GM18861 (cell line): ENCODE data around the gene NR0B2.
"Not testable (repeated sequence)": the region's sequence is repeated elsewhere in the genome, so short reads cannot be mapped to it uniquely, and the experiment has no call there.

Experiments
- ATAC-seq: cut with Tn5 transposase; IDR thresholded peaks from one replicate; pipeline ENCODE4 v1.9.1; 2021; ENCODE audit not compliant: unreplicated experiment

The NR0B2 gene, protein sequence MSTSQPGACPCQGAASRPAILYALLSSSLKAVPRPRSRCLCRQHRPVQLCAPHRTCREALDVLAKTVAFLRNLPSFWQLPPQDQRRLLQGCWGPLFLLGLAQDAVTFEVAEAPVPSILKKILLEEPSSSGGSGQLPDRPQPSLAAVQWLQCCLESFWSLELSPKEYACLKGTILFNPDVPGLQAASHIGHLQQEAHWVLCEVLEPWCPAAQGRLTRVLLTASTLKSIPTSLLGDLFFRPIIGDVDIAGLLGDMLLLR

GRCh38 chr1:26913754-26914619 lies at the start of gene NR0B2:
TSS of gene NR0B2 (minus strand) at chr1:26913975. CDS start at chr1:26913940, 35 bp downstream.
- no peak for ATAC-seq

- no peak for ATAC-seq
Measured at GRCh38 chr1:26961826-26962225, 48.1 kb upstream of the NR0B2 start.

DNA sequence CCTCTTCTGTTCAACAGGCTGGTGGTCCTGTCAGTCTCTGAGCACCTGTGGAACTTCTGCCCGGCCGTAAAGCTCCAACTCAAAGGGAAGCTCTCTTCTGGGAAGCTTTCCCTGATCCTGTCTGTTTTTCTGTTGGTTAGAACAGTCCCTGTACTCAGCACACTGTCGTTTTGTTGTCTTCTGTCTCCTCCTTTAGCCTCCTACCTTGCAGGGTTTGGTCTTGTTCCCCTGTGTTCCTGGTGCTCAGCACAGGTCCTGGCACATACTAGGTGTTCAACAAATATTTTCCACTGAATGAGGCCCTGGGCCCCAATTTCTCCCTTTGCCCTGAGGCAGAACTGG lies 46.8 kb upstream of the NR0B2 start:
- no peak for ATAC-seq

DNA sequence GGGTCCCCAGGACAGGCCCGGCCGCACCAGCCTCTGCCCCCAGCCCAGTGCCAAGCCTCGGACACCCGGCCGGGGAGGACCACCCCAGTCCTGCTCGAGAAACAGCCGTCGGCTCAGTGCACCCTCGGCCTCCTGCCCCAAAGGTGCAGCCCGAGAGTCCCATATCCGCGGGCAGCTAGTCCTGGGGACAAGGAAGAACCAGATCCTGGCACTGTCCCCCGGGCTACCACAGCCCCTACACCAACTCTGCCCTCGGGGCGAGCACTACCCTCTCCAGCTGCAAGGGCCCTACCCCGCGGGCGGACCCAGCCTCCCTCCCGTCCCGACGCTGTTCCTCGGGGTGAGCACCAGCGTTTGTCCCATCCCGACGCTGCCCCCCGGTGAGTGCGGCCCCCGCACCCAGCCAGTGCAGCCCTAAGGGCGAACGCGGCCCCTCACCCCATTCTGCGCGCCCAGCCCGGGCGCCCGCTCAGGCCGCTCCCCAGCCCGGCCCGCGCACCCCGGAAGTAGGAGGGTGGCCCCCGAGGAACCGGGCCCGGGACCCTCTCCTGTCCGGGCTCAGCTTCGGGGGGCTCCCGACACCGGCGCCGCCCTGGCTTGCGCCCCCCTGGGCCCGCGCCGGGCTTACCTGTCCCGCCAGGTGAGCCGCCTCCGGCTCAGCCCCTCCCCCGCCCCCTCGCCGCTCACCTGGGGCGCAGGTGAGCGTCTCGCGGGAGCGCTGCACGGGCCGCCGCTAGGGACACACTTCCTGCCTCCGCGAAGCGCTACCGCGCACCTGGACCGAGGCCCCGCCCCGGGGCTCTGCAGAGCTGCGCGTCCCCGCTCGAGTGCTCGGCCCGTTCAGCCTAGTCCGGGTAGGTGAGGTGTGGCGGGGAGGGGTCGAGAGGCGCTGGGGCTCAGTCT lies 46.2 kb upstream of the NR0B2 start, which contains the start of gene KDF1:
KDF1 (minus strand) TSS at position 747 of the 903 bp plus-strand sequence. CDS start 8,088 bp downstream, outside the sequence.
- no peak for ATAC-seq

GRCh38 chr1:26959270-26959669 lies 45.5 kb upstream of the NR0B2 start:
- ATAC-seq = no peak

DNA sequence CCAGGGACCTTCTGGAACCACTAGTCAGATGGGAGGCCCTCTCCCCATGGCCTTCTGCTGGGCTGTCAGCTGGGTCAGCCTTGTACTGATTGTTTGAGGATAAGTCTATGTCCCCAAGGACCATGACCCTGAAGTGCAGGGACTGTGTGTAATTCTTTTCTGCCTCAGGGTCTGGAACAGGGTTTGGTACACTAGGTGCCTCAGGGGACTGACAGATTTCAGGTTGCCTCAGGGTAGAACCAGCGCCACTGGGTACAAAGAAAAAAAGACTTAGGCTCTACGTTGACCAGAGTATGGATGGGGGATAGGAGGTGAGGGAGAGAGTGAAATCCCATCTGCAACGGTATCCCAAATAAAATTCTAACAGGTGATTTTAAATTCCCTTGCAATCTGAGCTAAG lies 43.5 kb upstream of the NR0B2 start:
- ATAC-seq = no peak

GRCh38 chr1:26956321-26956720 lies 42.5 kb upstream of the NR0B2 start:
- ATAC-seq = no peak

GRCh38 chr1:26953374-26953773 lies 39.6 kb upstream of the NR0B2 start:
- ATAC-seq = no peak

- no peak for ATAC-seq
Measured at GRCh38 chr1:26951821-26952497, 38.2 kb upstream of the NR0B2 start.

DNA sequence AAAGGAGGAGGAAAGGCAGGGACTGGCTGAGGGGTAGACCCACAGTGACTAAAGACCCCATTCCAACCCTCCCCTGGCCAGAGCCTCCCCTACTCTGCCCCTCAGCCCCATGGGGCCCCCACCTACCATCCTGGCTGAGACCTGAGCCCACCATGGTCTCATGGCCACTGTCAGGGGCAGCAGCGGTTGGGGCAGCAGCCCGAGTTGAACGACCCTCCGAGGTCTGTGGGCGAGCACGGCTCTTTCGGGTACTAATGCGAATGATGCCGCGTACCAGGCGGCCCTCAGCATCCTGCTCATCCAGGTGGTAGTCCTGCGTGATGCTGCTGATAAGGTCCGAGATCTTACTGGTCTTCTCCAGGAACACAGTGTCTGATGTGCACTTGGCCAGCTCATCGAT lies 37.4 kb upstream of the NR0B2 start:
- no peak for ATAC-seq

- ATAC-seq = no peak
Measured at GRCh38 chr1:26950602-26951001, 36.8 kb upstream of the NR0B2 start.

DNA sequence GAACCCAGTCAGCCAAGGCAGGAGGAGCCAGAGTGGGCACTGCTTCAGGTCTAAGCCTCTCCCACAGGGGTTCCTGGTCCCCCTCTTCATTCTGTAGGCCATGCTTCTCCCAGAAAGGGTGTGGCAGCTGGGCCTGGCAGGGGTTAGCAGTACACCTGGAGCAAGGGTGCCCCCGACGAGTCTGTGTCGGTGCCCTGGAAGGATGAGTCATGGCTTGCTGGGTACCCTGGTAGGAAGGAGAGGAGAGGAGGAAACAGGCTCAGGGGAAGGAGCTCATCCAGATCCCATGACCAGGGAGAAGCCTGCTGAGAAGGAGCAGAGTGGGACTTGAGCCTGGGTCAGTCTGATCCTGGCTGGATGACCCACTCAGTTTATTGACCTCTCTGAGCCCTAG lies 36.1 kb upstream of the NR0B2 start:
- ATAC-seq = no peak

- no peak for ATAC-seq
Measured at GRCh38 chr1:26949266-26949925, 35.6 kb upstream of the NR0B2 start.

DNA sequence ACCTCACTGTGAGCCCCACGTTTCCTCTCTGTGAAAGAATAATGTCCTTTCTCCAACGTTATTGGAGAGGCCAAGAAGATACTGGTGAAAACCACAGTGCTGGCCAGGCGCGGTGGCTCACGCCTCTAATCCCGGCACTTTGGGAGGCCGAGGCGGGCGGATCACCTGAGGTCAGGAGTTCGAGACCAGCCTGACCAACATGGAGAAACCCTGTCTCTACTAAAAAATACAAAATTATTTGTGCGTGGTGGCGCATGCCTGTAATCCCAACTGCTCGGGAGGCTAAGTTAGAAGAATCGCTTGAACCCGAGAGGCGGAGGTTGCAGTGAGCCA lies 34.9 kb upstream of the NR0B2 start:
- ATAC-seq = not testable (repeated sequence)

DNA sequence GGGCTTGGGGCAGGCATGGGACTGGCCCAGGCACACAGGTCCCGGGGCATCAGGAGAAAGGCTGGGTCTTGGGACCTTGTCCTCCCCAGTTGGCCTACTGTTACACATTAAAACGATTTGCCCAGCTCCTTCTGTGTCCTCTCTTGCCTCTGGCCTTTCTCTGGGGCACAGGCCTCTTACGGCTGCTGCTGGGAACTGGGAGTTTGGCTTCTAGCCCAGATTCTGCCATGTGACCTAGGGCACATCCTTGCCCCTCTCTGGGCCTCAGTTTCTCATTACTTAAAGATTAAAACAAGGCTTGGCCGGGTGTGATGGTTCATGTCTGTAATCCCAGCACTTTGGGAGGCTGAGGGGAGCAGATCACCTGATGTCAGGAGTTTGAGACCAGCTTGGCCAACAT lies 32.5 kb upstream of the NR0B2 start:
- ATAC-seq = no peak

DNA sequence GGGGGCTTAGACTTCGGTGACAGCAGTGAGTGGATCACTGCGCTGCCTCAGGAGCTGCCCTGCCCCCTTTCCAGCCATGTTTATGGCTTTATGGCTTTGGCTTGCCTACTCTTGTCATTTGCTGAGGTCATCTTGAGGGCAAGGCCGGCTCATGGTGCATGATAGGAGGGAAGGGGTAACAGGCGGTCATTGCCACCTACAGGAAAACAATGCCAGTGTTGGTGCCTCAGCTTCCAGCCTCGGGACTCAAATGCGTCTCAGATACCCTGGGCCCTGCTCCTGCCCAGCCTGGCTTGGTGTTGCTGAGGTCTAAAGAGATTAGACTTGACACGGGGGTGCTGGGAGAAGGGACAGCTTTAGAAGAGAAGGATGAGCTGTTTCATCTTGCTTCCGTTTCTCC lies 32.0 kb upstream of the NR0B2 start:
- ATAC-seq = no peak

- no peak for ATAC-seq
Measured at GRCh38 chr1:26945138-26945537, 31.4 kb upstream of the NR0B2 start.

DNA sequence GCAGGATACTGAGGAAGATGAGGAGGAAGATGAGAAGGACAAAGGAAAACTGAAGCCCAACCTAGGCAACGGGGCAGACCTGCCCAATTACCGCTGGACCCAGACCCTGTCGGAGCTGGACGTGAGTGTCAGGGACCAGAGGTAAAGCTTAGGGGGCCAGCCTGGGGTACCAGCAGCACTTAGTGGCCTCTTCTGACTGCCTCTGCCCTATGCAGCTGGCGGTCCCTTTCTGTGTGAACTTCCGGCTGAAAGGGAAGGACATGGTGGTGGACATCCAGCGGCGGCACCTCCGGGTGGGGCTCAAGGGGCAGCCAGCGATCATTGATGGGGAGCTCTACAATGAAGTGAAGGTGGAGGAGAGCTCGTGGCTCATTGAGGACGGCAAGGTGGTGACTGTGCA lies 28.9 kb upstream of the NR0B2 start:
- no peak for ATAC-seq

DNA sequence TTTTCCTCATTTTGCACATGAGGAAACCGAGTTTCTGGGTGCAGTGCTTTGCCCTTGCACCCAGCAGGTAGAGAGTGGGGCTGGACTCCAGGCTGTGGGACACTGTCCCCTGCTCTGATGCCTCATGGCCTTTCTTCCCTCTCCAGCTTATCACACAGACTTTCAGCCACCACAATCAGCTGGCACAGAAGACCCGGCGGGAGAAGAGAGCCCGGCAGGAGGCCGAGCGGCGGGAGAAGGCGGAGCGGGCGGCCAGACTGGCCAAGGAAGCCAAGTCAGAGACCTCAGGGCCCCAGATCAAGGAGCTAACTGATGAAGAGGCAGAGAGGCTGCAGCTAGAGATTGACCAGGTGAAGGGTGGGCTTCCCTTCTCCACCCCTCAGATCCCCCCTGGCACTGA lies 27.5 kb upstream of the NR0B2 start:
- no peak for ATAC-seq

- no peak for ATAC-seq
Measured at GRCh38 chr1:26938659-26939025, 24.9 kb upstream of the NR0B2 start.
